Pancreas (tissue), 10 donors: ENCODE results near the gene CCBE1. TPM values are rescaled to one million over a fixed set of nuclear protein-coding genes. Genes with fewer than 3 reads are reported as not detected.
"Not testable (repeated sequence)": the region's sequence is repeated elsewhere in the genome, so short reads cannot be mapped to it uniquely, and the experiment has no call there.

Source experiments
- ATAC-seq, 4 donors: fragments of 200-7000 bp; cut with Tn5 transposase; one replicate each; pipeline versions ENCODE4 v1.8.0 to v1.9.1; 2020; ENCODE audit warnings: mild to moderate bottlenecking in 4 of 4, moderate library complexity in 4 of 4
- DNase-seq, 6 donors: peaks; one replicate each; pipeline ENCODE4 v3.0.0-alpha.2; 2020
- FAIRE-seq: peaks from 2 replicates; lab custom pipeline; 2012; peaks lifted over from hg19 to GRCh38; lab: Jason Lieb, UNC
- H3K27ac ChIP-seq, 4 donors: fragments of 200-600 bp; sonication (generic); 1 replicate in 3 of 4; 2 replicates in 1 of 4; pipeline versions ENCODE4 v1.5.0 to v1.8.0; 2020
- H3K27me3 ChIP-seq, 4 donors: fragments of 200-600 bp; one replicate each; pipeline ENCODE4 v1.8.0; 2021
- H3K36me3 ChIP-seq, 3 donors: fragments of 200-600 bp; sonication (generic) in 1 of 3; one replicate each; pipeline versions ENCODE4 v1.5.0 to v1.8.0; 2020 to 2021
- H3K4me1 ChIP-seq, 3 donors: fragments of 200-600 bp; one replicate each; pipeline ENCODE4 v1.8.0; 2021
- H3K4me3 ChIP-seq, 4 donors: fragments of 200-600 bp; sonication (generic) in 2 of 4; one replicate each; pipeline versions ENCODE4 v1.5.0 to v1.8.0; 2020 to 2021
- H3K9me3 ChIP-seq, 4 donors: fragments of 200-600 bp; one replicate each; pipeline ENCODE4 v1.8.0; 2021
- WGBS, 2 donors: extraction: QIAGEN DNeasy Blood & Tissue Kit; methylation state at CpG; one replicate each; pipeline ENCODE4 v1.1.7; 2013; 5-methylcytosine and 5-hydroxymethylcytosine counted together
- intact Hi-C, 3 donors: fragments of 100-400 bp; cut with DNase I; formaldehyde crosslinking; loops; one replicate each; pipeline versions ENCODE4 v1.11.1 to v1.14.2; 2022
- polyA plus RNA-seq, 2 donors: library from polyadenylated mRNA; stranded (reverse); fragments of 200-250 nt; gene quantifications; one replicate each; pipeline ENCODE4 v1.2.3, GENCODE V29; 2013
- total RNA-seq, 6 donors: library from RNA; stranded (reverse); fragmentation: NEBNext Ultra II Directional in 4 of 6; extraction: Animal tissue kit (Norgen Biotek cat#: 25700) in 4 of 6; gene quantifications; one replicate each; pipeline versions ENCODE4 v1.2.1 to v1.2.4, GENCODE V29; 2021 to 2023
- TF ChIP-seq, protein P1 (sequence below), 4 donors: fragments of 200-600 bp; sonication (generic) in 3 of 4; IDR thresholded peaks; one replicate each; pipeline versions ENCODE4 v1.5.0 to v1.8.0; 2021; ENCODE audit warnings: antibody characterized with exemption in 4 of 4
- donor health status: healthy with polysubstance abuse.
- donor health status: DM: no; HTN: no; CAD: no; lungs with moderate emphysema.
- donor health status: DM: no; HTN: no; CAD: no.
- donor health status: control.
- donor health status: control.
- donor health status: Bipolar disorder and iron deficiency.
- donor health status: DM: yes; HTN: yes; CAD: no.
- donor health status: DM: no; HTN: no; CAD: no.
- donor health status: DM: no; HTN: no; CAD: no.
- donor health status: DM: yes; HTN: yes; CAD: no.

Gene CCBE1
- total and polyA plus RNA-seq, 8 donors = 0.08 to 1.5 (median 0.59) TPM

DNA sequence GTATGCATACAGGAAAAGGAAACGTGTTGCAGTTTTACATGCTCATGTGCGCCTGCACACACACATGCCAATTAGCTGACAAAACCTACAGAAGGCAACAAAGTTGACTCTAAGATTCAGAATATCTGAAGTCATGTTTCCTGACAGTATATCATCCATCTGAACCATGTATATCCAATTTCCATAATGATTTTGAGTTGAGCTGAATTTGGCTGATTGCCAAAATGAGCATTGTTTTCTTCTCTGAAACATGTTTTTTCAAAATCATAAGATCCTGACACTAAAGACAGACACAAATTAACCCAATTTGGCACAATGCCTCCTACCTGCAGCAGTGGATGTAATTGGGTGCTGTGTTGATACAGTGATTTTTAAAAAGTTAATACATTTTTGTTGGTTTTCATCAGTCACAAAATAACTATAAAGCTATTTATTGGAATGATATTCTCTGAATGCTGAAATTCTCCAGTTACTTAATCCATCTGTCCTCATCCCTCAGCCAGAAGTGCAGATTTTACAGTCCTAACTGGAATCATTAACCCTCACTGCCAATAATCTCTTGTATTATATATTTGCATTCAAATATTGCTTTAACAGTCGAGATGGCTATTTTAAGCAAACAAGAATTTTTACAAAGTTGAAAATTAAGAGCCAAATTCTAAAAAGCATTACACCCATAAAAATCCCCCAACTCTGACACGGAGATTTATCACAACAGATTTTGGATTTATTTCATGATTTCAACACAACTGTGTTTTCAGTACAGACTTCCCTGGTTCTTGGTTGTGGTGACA is 176.5 kb downstream of the CCBE1 start:
- intact Hi-C loops = no loop called here
- WGBS, 2 donors = 64 to 72% methylated on average over 4 of the region's 4 CpGs
- TF ChIP-seq, protein P1, sequence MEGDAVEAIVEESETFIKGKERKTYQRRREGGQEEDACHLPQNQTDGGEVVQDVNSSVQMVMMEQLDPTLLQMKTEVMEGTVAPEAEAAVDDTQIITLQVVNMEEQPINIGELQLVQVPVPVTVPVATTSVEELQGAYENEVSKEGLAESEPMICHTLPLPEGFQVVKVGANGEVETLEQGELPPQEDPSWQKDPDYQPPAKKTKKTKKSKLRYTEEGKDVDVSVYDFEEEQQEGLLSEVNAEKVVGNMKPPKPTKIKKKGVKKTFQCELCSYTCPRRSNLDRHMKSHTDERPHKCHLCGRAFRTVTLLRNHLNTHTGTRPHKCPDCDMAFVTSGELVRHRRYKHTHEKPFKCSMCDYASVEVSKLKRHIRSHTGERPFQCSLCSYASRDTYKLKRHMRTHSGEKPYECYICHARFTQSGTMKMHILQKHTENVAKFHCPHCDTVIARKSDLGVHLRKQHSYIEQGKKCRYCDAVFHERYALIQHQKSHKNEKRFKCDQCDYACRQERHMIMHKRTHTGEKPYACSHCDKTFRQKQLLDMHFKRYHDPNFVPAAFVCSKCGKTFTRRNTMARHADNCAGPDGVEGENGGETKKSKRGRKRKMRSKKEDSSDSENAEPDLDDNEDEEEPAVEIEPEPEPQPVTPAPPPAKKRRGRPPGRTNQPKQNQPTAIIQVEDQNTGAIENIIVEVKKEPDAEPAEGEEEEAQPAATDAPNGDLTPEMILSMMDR (IDR thresholded peaks at IDR 0.05) = no peak
- Histone ChIP-seq H3K36me3 (no peaks in the 10 kb centered on the region), H3K9me3 (no peaks in the 10 kb centered on the region), H3K27me3 (no peaks in the 10 kb centered on the region), H3K4me3 (no peak overlapping the region), H3K4me1 (peaks cover 0 to 7% (median 0%) of the 10 kb centered on the region in 3 donors), H3K27ac (no peak overlapping the region)
- ATAC-seq = no peak
- DNase-seq = no peak
- FAIRE-seq = no peak

DNA sequence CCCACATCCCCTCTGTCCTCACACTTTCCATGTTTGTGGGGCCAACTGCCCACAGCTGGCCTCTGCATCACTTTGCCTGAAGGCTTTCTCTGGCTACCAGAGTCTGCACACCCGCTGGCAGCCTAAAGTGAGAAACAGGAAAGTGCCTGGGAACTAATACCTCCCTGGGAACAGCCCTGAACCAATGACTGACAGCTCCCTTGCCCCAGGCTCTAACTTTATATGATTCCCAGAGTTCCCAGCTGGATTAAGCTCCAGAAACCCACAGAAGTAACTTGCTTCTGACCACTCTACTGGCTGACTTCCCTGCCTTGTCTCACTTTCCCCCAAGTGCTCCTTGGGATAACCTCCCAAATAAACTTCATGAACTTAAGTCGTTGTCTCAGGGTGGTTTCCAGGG is 178.5 kb downstream of the CCBE1 start:
- Histone ChIP-seq H3K4me1 (peaks cover 0 to 7% (median 0%) of the 10 kb centered on the region in 3 donors), H3K4me3 (no peak overlapping the region), H3K36me3 (no peaks in the 10 kb centered on the region), H3K9me3 (no peaks in the 10 kb centered on the region), H3K27ac (no peak overlapping the region), H3K27me3 (no peaks in the 10 kb centered on the region)
- ATAC-seq = no peak
- WGBS, 2 donors = 40 to 68% methylated on average over 2 of the region's 2 CpGs
- intact Hi-C loops = no loop called here
- DNase-seq = no peak
- FAIRE-seq = no peak
- TF ChIP-seq, protein P1 (IDR thresholded peaks at IDR 0.05) = no peak

DNA sequence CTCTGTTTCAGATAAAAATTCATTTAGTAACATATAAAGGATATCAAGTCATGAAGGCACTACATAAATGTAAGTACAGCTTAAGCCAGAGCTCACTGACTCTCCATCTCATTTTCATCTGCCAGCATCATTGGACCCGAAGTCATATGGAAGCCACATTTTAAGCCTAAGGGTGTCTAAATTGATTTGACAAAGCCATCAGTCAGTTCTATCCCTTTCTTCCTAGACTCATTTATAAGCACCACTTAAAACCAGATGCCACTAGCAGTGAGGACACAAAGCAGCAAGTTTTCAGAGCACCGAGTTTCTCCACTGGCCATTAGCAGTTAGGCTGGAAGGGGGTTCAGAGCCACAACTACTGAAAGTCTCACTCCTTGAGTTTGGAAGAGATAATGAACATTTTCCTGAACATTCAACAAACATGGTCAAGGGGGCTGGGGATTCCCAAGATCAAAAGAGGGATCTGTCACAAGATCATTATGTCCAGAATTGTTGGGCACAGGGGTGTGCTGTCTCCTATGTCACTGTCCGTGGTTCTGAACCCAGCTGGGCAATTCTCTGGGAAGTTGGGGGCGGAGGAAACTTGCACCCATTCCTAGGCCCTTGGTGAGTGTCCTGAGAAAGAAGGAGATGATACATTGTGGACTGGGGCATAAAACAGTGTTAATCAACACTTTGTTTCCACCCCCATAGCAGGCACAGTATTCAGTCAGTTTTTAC is 179.6 kb downstream of the CCBE1 start:
- Histone ChIP-seq H3K27ac (no peak overlapping the region), H3K4me3 (no peak overlapping the region), H3K9me3 (no peaks in the 10 kb centered on the region), H3K36me3 (no peaks in the 10 kb centered on the region), H3K27me3 (no peaks in the 10 kb centered on the region), H3K4me1 (peaks cover 0 to 7% (median 0%) of the 10 kb centered on the region in 3 donors)
- FAIRE-seq (no peak), ATAC-seq (peak in 1 of 4 donors; percentile 33), DNase-seq (no peak)
- 59 to 69% methylated on average over 4 of the region's 4 CpGs for WGBS, 2 donors
- TF ChIP-seq, protein P1 (IDR thresholded peaks at IDR 0.05) = no peak
- intact Hi-C loops = no loop called here

DNA sequence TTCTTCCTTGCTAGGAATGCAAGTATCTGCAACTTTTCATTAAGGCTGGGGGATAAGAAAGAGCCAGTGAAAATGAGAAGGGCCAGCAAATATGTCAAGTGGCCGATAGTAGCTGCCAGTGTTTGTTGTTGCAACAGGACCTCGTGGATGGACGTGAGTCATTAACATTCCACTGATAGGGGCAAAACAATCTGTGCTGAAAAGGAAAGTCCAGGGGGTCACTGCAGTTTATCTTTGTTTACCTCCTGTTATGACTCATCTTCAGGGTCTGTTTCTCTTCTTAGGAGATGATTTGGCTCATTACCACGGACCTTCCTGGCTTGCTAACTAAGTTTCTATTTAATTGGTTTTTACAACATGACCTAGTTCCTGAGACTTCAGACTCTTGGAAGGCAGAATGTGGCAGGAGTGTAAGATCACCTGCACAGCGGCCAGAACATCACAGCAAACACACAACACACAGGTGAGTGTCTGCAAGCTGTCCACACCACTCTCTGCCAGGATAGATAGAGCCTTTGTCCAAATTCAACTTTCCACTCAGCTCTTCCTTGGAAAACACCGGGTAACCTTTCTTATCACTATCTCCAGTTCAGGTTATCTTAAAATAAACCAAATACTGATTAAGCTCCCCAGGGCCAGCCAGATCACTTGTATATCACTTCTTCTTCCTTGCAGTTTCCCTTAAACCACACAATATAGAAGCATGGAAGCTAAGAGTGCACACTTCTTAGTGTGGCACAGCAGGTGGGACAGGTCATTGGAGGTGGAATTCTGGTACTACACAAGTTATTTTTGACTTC is 180.7 kb downstream of the CCBE1 start:
- WGBS, 2 donors = 1 to 3% methylated on average over 6 of the region's 6 CpGs
- intact Hi-C loops = no loop called here
- H3K27ac ChIP-seq = peak overlapping the region in 1 of 4 donors; percentile 5

DNA sequence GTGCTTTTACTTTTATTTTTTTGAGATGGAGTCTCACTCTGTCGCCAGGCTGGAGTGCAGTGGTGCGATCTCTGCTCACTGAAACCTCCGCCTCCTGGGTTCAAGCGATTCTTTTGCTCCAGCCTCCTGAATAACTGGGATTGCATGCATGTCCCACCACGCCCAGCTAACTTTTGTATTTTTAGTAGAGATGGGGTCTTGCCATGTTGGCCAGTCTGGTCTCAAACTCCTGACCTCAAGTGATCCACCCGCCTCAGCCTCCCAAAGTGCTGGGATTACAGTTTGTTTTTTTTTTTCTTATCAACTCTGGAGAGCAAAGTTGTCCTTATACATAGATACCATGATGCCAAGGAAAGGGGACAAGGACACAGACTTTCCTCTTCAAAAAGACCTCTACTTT is 181.3 kb downstream of the CCBE1 start:
- H3K4me1 ChIP-seq, intact Hi-C loops, H3K4me3 ChIP-seq, ATAC-seq, H3K27ac ChIP-seq, H3K36me3 ChIP-seq, H3K9me3 ChIP-seq, FAIRE-seq, H3K27me3 ChIP-seq, DNase-seq: not testable (repeated sequence)
- 71 to 76% methylated on average over 6 of the region's 6 CpGs for WGBS, 2 donors

More for the DNA sequence above, 180.7 kb downstream of the CCBE1 start:
- Histone ChIP-seq H3K27me3 (no peaks in the 10 kb centered on the region), H3K4me3 (no peak overlapping the region), H3K36me3 (no peaks in the 10 kb centered on the region), H3K9me3 (no peaks in the 10 kb centered on the region), H3K4me1 (peaks cover 0 to 7% (median 0%) of the 10 kb centered on the region in 3 donors)
- FAIRE-seq (no peak), DNase-seq (peak in 1 of 6 donors; percentile 33), ATAC-seq (peak; percentile 77 to 86 (median 84))
- TF ChIP-seq, protein P1 (IDR thresholded peaks at IDR 0.05) = no peak
